WTC11 (cell line): ENCODE results near the gene INPP5E.

ENCODE experiments used
- CTCF ChIP-seq: fragments of 200-600 bp; IDR thresholded peaks from 2 replicates; pipeline ENCODE4 v1.8.0; 2022; ENCODE audit warnings: antibody characterized with exemption
- MAX ChIP-seq: sonication (generic); formaldehyde crosslinking; IDR thresholded peaks from 2 replicates; pipeline ENCODE4 v1.8.0; 2022; ENCODE audit warnings: mild to moderate bottlenecking, missing genetic modification reagents
- NFYB ChIP-seq: sonication (generic); formaldehyde crosslinking; conservative IDR thresholded peaks from 2 replicates; pipeline ENCODE4 v1.8.0; 2022; ENCODE audit warnings: low read depth, missing genetic modification reagents
- USF1 ChIP-seq: sonication (generic); formaldehyde crosslinking; IDR thresholded peaks from 2 replicates; pipeline ENCODE4 v1.8.0; 2022; ENCODE audit warnings: mild to moderate bottlenecking, missing genetic modification reagents
- ZNF138 ChIP-seq: sonication (generic); formaldehyde crosslinking; conservative IDR thresholded peaks from 2 replicates; pipeline ENCODE4 v1.8.1; 2022; ENCODE audit warnings: mild to moderate bottlenecking, moderate library complexity, missing genetic modification reagents

GRCh38 chr9:136443687-136444086 is 4.0 kb upstream of the INPP5E start:
- TF ChIP-seq CTCF = no peak
- no peak for TF ChIP-seq MAX (CRISPR knock-in tag)
- no peak for TF ChIP-seq ZNF138 (CRISPR knock-in tag)
- TF ChIP-seq NFYB = no peak
- no peak for TF ChIP-seq USF1 (CRISPR knock-in tag)
